SK-N-MC (cell line): ENCODE data around the gene SET.

Experiments
- DNase-seq: peaks from one replicate; pipeline ENCODE4 v3.0.0-alpha.2; 2011; ENCODE audit warnings: low read depth, low spot score
- H3K27ac ChIP-seq: fragments of 200-600 bp; sonication (generic); 2 replicates; pipeline ENCODE4 v1.5.1; 2016; ENCODE audit warnings: mixed run types
- H3K36me3 ChIP-seq: fragments of 200-600 bp; sonication (generic); 2 replicates; pipeline ENCODE4 v1.6.1; 2017; ENCODE audit warnings: antibody characterized with exemption, low read length, mixed read lengths; ENCODE audit not compliant: insufficient read depth
- H3K4me3 ChIP-seq: fragments of 200-600 bp; sonication (generic); 2 replicates; pipeline ENCODE4 v1.5.1; 2016
- H3K9ac ChIP-seq: fragments of 200-600 bp; sonication (generic); 2 replicates; pipeline ENCODE4 v1.8.0; 2017; ENCODE audit warnings: mixed run types, mixed read lengths; ENCODE audit not compliant: insufficient read length
- H3K9me3 ChIP-seq: fragments of 200-600 bp; sonication (generic); 2 replicates; pipeline ENCODE4 v1.6.1; 2017; ENCODE audit warnings: low read depth, mild to moderate bottlenecking, antibody characterized with exemption, low read length, moderate library complexity, mixed read lengths
- EZH2 ChIP-seq: fragments of 200-600 bp; sonication (generic); IDR thresholded peaks from one replicate; pipeline ENCODE4 v1.6.1; 2017; ENCODE audit warnings: antibody characterized with exemption
- FOXP2 ChIP-seq: optimal IDR thresholded peaks from 2 replicates; pipeline ENCODE3; 2011; ENCODE audit warnings: mild to moderate bottlenecking, moderate library complexity; ENCODE audit not compliant: insufficient read depth; ENCODE audit errors: extremely low read length, control extremely low read depth
- POLR2AphosphoS5 ChIP-seq: IDR thresholded peaks from 2 replicates; pipeline ENCODE4 v1.6.1; 2012; ENCODE audit warnings: mild to moderate bottlenecking, low read depth, low read length, borderline replicate concordance

SET gene

GRCh38 chr9:128704356-128704670 lies 15.3 kb downstream of the SET start:
- TF ChIP-seq POLR2AphosphoS5, result no peak
- TF ChIP-seq EZH2, result no peak
- TF ChIP-seq FOXP2, result no peak
- H3K9ac ChIP-seq, result no peak overlapping the region
- 0 out of 2 replicates have a peak overlapping the region, but pooled peaks have one; percentile 36 for H3K27ac ChIP-seq
- DNase-seq, result no peak
- no peak overlapping the region for H3K4me3 ChIP-seq
- no peaks in the 10 kb centered on the region for H3K9me3 ChIP-seq
- no peaks in the 10 kb centered on the region for H3K36me3 ChIP-seq

- TF ChIP-seq EZH2 (no peak), POLR2AphosphoS5 (no peak), FOXP2 (no peak)
- no peaks in the 10 kb centered on the region for H3K36me3 ChIP-seq
- no peak overlapping the region for H3K4me3 ChIP-seq
- no peak overlapping the region for H3K27ac ChIP-seq
- no peak overlapping the region for H3K9ac ChIP-seq
- no peaks in the 10 kb centered on the region for H3K9me3 ChIP-seq
- DNase-seq, result no peak
These were observed 16.3 kb downstream of the SET start for GRCh38 chr9:128705051-128705965.

GRCh38 chr9:128706045-128706444 lies 17.0 kb downstream of the SET start:
- Histone ChIP-seq H3K9me3 (no peaks in the 10 kb centered on the region), H3K9ac (no peak overlapping the region), H3K27ac (no peak overlapping the region), H3K4me3 (no peak overlapping the region), H3K36me3 (no peaks in the 10 kb centered on the region)
- no peak for DNase-seq
- no peak for TF ChIP-seq EZH2
- TF ChIP-seq POLR2AphosphoS5, result no peak
- TF ChIP-seq FOXP2, result no peak

- H3K9ac ChIP-seq, result no peak overlapping the region
- H3K9me3 ChIP-seq, result no peaks in the 10 kb centered on the region
- TF ChIP-seq POLR2AphosphoS5, result no peak
- TF ChIP-seq EZH2, result no peak
- TF ChIP-seq FOXP2, result no peak
- DNase-seq, result no peak
- no peak overlapping the region for H3K27ac ChIP-seq
- H3K4me3 ChIP-seq, result no peak overlapping the region
- no peaks in the 10 kb centered on the region for H3K36me3 ChIP-seq
These were observed 17.8 kb downstream of the SET start for GRCh38 chr9:128706671-128707381.

- TF ChIP-seq POLR2AphosphoS5 (no peak), EZH2 (no peak), FOXP2 (no peak)
- DNase-seq, result no peak
These were observed 18.4 kb downstream of the SET start for GRCh38 chr9:128707446-128707845.

GRCh38 chr9:128712451-128713410 lies 23.7 kb downstream of the SET start:
- no peak for DNase-seq
- no peaks in the 10 kb centered on the region for H3K9me3 ChIP-seq

More at GRCh38 chr9:128707446-128707845, 18.4 kb downstream of the SET start:
- no peak overlapping the region for H3K9ac ChIP-seq
- H3K4me3 ChIP-seq, result no peak overlapping the region
- no peaks in the 10 kb centered on the region for H3K9me3 ChIP-seq
- H3K36me3 ChIP-seq, result no peaks in the 10 kb centered on the region
- no peak overlapping the region for H3K27ac ChIP-seq

GRCh38 chr9:128713411-128713780 lies 24.4 kb downstream of the SET start:
- TF ChIP-seq EZH2 (no peak), POLR2AphosphoS5 (no peak), FOXP2 (no peak)
- Histone ChIP-seq H3K9me3 (no peaks in the 10 kb centered on the region), H3K36me3 (no peaks in the 10 kb centered on the region), H3K9ac (no peak overlapping the region), H3K27ac (no peak overlapping the region), H3K4me3 (no peak overlapping the region)
- no peak for DNase-seq

More at GRCh38 chr9:128712451-128713410, 23.7 kb downstream of the SET start:
- no peak overlapping the region for H3K27ac ChIP-seq
- TF ChIP-seq FOXP2 (no peak), EZH2 (no peak), POLR2AphosphoS5 (no peak)
- H3K9ac ChIP-seq, result no peak overlapping the region
- no peak overlapping the region for H3K4me3 ChIP-seq
- no peaks in the 10 kb centered on the region for H3K36me3 ChIP-seq
